Renal pelvis (tissue), 12 donors: ENCODE results near the gene ITGA2B. TPM values are rescaled to one million over a fixed set of nuclear protein-coding genes. Genes with fewer than 3 reads are reported as not detected.

Experiments
- DNase-seq: peaks from one replicate; pipeline ENCODE4 v3.0.0-alpha.2; 2013
- long read RNA-seq, 16 experiments: transcript quantifications; one replicate each; lab custom pipeline, GENCODE V29; 2026
- polyA plus RNA-seq, 3 donors: library from polyadenylated mRNA; unstranded; fragments of 120-200 nt; gene quantifications; one replicate each; pipeline ENCODE4 v1.2.1, GENCODE V29; 2013; ENCODE audit not compliant: insufficient read length in 3 of 3

ITGA2B gene
- polyA plus RNA-seq, result 1 to 10 TPM; 5.4 to 7.0 (median 5.5) TPM
- long read RNA-seq, donor 1, result 0 reads
- long read RNA-seq, donor 2, partial matches to known transcripts, result 5 of 5 reads
- long read RNA-seq, donor 2, other reads (novel, unspliced or antisense), result 0 of 5 reads
- long read RNA-seq, donor 3, result 0 reads
- long read RNA-seq, donor 4, partial matches to known transcripts, result 0 of 1 reads
- long read RNA-seq, donor 4, other reads (novel, unspliced or antisense), result 0 of 1 reads
- long read RNA-seq, donor 5, result 0 reads
- long read RNA-seq, donor 6, result 0 reads
- long read RNA-seq, donor 7, result 0 reads
- long read RNA-seq, donor 8, result 0 reads
- long read RNA-seq, donor 9, result 0 reads
- long read RNA-seq, donor 10, result 0 reads
- long read RNA-seq, donor 11, result 0 reads
- long read RNA-seq, donor 12, partial matches to known transcripts, result 0 of 1 reads
- long read RNA-seq, donor 12, other reads (novel, unspliced or antisense), result 0 of 1 reads
- long read RNA-seq, donor 13, result 0 reads
- long read RNA-seq, donor 14, result 0 reads
- long read RNA-seq, donor 15, result 0 reads
- long read RNA-seq, donor 16, partial matches to known transcripts, result 7 of 7 reads
- long read RNA-seq, donor 16, other reads (novel, unspliced or antisense), result 0 of 7 reads

DNA sequence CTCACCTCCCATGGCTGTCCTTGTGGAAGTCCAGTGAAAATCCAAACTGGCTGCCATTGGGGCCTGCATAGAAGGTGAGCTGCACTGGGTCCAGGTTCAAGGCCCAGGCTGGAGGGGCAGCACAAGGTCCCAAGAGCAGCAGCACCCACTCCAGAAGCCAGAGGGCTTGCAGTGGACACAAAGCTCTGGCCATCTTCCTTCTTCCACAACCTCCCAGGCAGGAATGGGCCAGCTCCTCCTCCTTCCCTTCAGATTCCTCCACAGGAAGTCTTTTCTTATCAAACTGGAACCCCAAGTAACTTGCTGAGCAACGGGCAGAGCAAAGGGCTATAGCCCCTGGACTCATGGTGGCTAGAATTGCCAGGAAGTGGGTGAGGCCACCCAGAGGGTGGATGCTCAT, at the start of gene ITGA2B:
TSS of gene ITGA2B (minus strand) at position 369 of the 400 bp plus-strand sequence. CDS start at position 193, 176 bp downstream.
- no peak for DNase-seq

GRCh38 chr17:44439168-44439567, 49.7 kb upstream of the ITGA2B start:
- DNase-seq, result no peak

GRCh38 chr17:44438636-44439035, 49.2 kb upstream of the ITGA2B start:
- DNase-seq, result no peak

DNA sequence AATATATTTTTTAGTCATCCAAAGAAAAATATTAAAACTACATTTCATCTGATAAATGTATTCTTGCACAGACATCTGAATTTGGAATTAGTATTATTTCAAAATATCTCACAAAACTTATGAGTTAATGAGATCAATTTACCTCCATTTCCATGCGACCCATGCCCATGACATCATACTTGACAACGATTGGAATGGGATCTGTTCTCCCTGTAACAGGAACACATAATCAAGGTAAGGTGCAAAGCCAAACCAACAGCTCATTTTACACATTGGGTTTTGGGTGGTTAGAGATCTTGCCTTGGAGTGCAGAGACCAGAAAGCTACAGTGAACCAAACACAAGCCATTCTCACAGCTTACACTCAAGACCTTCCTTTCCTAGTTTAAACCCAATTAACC, 46.9 kb upstream of the ITGA2B start:
- DNase-seq, result no peak

DNA sequence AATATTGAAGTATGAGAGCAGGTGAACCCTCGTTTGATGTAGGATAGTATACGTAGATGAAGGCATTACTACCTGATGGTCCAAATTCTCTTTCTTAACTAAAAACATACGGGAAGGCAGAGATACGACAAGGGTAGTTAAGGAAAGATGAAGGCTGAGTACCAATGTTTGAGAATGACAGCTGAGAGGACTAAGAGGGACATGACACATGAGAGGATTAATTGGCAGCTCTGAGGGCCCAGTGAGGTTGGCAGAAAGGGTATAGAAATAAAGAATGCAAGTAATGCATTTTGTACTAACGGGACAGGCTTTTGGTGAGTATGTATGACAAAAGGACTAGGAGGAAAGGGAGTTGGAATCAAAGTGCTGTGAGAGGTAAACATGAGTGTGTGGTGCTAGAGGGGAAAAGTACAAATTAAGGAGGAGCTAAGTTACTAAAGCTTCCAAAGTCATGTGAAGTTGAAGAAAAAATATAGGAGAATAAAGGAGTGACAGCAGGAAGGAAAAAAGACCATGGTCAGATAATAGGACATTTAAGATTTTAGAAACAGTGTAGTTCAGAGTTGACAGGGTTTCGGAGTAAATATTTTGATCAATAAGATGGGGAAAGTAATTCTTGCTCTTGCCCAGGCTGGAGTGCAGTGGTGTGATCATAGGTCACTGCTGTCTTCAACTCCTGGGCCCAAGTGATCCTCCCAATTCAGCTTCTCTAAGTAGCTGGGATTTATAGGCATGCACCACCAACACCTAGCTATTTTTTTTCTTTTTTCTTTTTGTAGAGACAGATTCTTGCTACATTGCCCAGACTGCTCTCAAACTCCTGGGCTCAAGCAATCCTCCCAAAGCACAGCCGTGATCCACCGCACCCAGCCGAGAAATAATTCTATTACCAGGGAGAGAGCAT, 43.1 kb upstream of the ITGA2B start:
- no peak for DNase-seq

DNA sequence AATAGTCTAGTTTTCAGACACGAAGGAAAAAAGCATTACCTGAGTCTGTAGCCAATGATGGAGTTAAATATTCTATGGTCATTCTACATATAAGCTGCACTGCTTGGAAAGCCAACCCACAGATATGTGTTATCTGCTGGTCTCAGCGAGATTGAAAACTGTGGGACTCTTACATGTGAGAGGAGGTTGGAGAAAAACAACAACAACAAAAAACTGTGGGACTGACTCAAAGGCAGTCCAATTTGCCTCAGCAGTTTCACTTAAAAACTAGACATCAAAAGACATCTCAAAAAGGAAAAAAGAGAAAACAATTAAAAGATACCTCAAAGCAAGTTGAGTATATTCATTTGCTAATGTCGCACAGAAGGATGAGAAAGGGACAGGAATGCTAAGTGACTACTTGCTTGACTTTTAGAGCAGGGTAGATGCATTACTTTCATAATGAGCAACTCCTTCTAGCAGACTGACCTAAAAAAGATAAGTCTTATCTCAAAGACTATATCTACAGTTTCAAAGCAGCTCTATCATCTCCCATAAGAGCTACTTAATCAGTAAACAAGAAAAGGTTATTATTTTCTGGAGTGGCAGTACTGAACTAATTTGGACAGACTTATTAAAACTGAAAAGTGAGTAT, 35.5 kb upstream of the ITGA2B start:
- no peak for DNase-seq

DNA sequence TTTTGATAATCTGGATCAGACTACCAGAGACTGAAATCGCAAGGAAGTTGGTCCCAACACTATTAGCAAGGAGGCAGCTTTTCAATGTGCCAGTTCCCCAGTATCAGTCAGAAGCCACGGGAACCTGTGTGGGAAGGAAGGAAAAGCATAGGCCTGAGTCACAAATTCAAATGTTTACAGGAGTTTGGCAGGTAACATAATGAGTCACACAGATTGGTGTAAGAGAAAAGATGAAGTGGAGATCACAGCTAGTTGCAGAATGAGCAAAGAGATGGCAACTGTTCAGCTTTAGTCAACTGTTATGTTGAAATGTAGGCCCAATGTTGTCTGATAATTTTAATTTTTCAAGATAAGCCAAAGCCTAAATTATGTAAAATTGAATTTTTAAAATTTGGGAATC, 28.1 kb upstream of the ITGA2B start:
- no peak for DNase-seq

- no peak for DNase-seq
Observed at GRCh38 chr17:44416558-44417289, 27.3 kb upstream of the ITGA2B start.

DNA sequence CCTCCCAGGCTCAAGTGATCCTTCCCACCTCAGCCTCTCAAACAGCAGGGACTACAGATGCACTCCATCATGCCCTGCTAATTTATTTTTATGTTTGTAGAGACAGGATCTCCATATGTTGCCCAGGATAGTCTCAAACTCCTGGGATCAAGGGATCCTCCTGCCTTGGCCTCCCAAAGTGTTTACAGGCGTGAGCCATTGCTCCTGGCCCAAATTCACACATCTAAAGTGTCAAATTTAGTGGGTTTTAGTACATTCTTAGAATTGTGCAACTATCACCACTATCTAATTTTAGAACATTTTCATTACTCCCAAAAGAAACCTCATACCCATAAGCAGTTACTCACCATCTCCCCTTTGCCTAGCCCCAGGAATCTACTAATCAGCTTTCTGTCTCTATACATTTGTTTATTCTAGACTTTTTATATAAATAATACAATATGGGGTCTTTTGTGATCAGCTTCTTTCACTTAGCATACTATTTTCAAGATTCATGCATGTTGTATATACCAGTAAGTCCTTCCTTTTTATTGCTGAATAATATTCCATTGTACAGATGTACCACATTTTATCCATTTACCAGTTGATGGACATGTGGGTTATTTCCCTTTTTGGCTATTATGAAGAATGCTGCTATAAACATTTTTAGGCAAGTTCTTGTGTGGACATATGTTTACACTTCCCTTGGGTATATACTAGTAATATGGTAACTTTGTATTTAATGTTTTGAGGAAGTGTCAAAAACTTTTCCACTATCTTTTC, 25.1 kb upstream of the ITGA2B start:
- no peak for DNase-seq

DNA sequence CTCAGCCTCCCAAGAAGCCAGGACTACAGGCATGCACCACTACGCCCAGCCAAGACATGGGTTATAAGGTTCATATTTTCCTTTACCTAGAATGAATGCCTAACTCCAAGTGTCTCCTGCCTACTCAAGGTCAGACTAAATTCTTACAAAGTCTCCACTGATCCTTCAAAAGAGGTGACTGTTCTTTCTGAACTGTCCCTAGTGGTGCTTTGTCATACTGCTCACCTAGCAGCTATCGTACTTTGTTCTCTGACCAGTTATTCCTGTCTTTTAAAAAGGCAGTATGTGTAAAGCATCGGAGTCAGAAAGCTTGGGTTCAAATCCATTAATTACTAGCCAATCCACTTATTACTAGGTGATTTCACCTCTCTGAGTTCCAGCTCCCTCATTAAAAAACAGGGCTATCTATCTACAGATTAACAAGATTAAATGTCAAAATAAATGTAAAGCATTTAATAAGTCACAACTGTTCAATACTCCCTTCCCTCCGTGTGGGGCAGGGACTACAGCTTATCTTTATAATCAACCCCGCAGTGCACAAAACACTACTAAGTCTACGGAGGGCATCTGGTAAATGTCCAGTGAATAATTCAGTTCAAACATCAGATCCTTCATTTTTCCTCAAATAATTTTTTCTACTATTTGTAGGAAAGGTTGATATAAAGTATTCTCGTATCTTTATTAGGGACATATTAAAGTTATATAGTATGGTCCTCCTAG, 20.0 kb upstream of the ITGA2B start:
- DNase-seq, result no peak

DNA sequence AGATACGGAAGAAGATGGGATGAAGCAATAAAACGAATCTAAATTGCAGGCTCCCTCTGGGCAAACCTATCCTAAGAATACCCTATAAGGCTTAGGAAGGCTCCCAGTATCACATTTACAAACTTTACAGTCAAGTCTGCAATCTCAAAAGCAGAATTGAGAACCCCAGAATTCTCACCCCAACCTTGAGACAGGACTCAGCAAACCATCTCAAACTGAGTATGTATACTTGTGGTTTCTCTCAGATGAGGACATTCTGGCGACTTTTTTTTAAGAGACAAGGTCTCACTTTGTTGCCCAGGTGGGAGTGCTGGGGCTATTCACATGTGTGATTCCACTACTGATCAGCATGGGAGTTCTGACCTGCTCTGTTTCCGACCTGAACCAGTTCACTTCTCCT, 19.3 kb upstream of the ITGA2B start:
- no peak for DNase-seq

GRCh38 chr17:44402564-44403172, 13.2 kb upstream of the ITGA2B start:
- DNase-seq, result no peak

DNA sequence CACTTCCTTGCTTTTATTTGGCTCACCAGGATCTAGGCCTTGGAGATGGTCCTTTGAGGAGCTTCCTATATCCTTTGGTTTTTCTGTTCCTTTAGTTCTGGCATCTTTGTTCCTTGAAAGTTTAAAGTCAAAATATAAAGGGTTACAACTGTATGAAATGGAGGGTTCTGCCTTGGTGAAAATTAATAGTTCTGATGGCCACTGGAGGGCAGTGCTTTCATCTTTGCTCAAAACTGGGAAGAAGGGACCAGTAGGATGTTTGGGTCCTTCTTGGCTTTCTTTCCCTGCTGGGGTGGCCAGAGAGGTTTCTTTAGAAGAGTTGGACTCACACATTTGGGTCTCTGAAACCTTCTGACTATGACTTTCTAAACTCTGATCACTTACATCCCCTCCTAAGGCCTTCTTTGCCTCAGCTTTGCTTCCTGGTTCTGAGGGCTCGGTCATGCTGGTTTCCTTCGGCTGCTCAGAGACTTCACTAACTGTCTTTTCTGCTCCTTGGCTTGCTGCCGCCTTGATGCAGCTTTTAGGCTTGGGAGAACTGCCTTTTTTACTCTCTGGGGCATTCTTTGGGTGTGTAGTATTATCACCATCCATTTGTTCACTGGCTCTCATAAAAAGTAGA, 10.9 kb upstream of the ITGA2B start:
- no peak for DNase-seq

- DNase-seq, result no peak
Observed at GRCh38 chr17:44398692-44399691, 9.5 kb upstream of the ITGA2B start.

DNA sequence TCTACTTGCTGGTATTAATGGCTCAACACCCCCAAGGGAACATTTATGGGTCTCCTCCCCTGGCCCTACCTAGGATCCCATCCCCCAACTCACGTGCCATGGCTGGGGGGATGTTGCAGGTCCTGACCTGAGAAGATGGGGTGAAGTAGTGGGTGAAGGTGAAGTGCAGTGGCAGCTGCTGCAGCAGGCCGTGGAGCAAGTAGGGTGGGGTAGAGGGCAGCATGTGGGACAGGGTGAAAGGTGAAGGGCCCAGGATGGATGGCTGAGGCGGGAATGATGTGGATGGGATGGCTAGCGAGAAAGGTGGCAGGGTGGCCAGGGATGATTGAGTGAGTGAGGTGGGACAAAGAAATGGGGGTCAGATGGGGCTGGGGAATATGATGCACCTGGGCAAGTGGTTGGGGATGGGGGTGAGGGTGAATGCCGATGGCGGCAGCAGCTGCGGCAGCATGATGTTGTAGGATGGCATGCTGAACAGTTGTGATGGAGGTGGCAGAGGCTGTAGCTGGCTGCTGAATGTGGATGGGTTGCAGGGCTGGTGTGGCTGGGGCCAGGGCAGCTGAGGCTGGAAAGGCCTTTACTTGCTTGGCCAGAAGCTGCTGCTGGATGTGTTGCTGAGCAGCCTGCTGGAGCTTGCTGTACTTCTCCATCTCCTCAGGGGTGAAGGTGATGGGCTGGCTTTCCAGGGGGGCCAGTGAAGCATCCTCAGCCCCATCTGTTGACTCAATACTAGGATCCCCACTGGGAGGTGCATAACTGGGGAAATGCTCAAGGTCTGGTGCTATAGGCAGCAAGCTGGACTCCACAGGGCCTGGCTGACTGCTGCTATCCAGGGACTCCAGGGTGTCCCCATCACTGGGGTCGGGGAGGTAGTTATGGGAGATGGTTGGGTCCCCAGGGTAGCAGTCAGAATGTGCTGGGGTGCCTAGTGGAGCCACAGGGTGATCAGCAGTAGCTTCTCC, 8.3 kb upstream of the ITGA2B start:
- no peak for DNase-seq

DNA sequence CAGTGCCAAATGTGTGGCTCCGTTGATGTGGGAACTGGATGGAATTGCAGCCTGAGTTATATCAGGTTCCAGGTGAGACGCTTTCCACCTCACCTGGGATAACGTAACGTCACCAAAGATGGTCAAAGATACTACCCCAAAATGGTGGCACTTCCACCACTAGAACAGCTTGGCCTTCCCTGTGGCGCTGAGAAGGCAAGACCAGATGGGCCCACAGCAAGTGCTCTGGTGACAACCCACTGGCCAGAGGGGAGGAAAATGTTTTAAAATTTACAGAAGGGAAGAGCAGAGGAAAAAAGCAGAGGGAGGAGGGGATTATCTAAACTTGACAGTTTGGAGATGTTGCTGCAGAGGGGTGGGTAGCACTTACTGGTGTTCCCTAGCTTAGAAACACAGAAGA, 7.5 kb upstream of the ITGA2B start:
- no peak for DNase-seq
